Stimulated activated CD8-positive, alpha-beta memory T cell treated with anti-CD3 and anti-CD28 coated beads, Interleukin-4, amount 100 ng/mL, for 1 hour (primary cell): ENCODE data around the gene XRCC3.
A peak's percentile ranks its signal among the peaks of the same experiment; 100 is the strongest.

Experiments
- DNase-seq, 2 donors: peaks; one replicate each; pipeline ENCODE4 v3.0.0-alpha.2; 2020; ENCODE audit warnings: low read depth in 2 of 2, low spot score in 1 of 2

Gene XRCC3

GRCh38 chr14:103715052-103716000 is at the start of gene XRCC3, which contains the start of gene ZFYVE21:
Gene XRCC3 (minus strand): TSS chr14:103715451. CDS start chr14:103711087, 4,364 bp downstream.
Gene ZFYVE21 (plus strand): TSS chr14:103715810. CDS start chr14:103715842, 32 bp downstream.
- DNase-seq, result peak; percentile 97 to 99

- DNase-seq, result no peak
Measured at GRCh38 chr14:103763730-103764488, 48.7 kb upstream of the XRCC3 start.

- no peak for DNase-seq
Measured at GRCh38 chr14:103762541-103762940, 47.3 kb upstream of the XRCC3 start.

GRCh38 chr14:103762036-103762435 is 46.8 kb upstream of the XRCC3 start:
- no peak for DNase-seq

GRCh38 chr14:103758059-103758776 is 43.0 kb upstream of the XRCC3 start:
- DNase-seq, result no peak

GRCh38 chr14:103755060-103755459 is 39.8 kb upstream of the XRCC3 start:
- no peak for DNase-seq

- DNase-seq, result no peak
Measured at GRCh38 chr14:103753774-103754173, 38.5 kb upstream of the XRCC3 start.

GRCh38 chr14:103749860-103750259 is 34.6 kb upstream of the XRCC3 start:
- DNase-seq, result no peak

- no peak for DNase-seq
Measured at GRCh38 chr14:103749452-103749851, 34.2 kb upstream of the XRCC3 start.

- DNase-seq, result peak in 1 of 2 donors; percentile 6
Measured at GRCh38 chr14:103748534-103748857, 33.2 kb upstream of the XRCC3 start.

- no peak for DNase-seq
Measured at GRCh38 chr14:103746701-103747100, 31.4 kb upstream of the XRCC3 start.

GRCh38 chr14:103745424-103745823 is 30.2 kb upstream of the XRCC3 start:
- DNase-seq, result no peak

- no peak for DNase-seq
Measured at GRCh38 chr14:103744621-103745395, 29.6 kb upstream of the XRCC3 start.

- DNase-seq, result no peak
Measured at GRCh38 chr14:103743691-103744090, 28.4 kb upstream of the XRCC3 start.

GRCh38 chr14:103742499-103743255 is 27.4 kb upstream of the XRCC3 start:
- no peak for DNase-seq

GRCh38 chr14:103741876-103742275 is 26.6 kb upstream of the XRCC3 start:
- DNase-seq, result no peak

- no peak for DNase-seq
Measured at GRCh38 chr14:103740991-103741689, 25.9 kb upstream of the XRCC3 start.

- no peak for DNase-seq
Measured at GRCh38 chr14:103739793-103740501, 24.7 kb upstream of the XRCC3 start.

GRCh38 chr14:103739466-103739792 is 24.2 kb upstream of the XRCC3 start:
- no peak for DNase-seq
